ENCODE data around the gene JAK2.
"Not testable (repeated sequence)": the region's sequence is repeated elsewhere in the genome, so short reads cannot be mapped to it uniquely, and the experiment has no call there.

Gene JAK2

GRCh38 chr9:5052838-5053237, 67.8 kb downstream of the JAK2 start:
- Histone ChIP-seq H3K9me3 (ENCODE audit: insufficient read depth, low read depth, low read length) (no peaks in the 10 kb centered on the region), H3K27me3 (ENCODE audit: insufficient read depth, low read length) (no peaks in the 10 kb centered on the region), H3K9ac (ENCODE audit: low read depth, low read length) (no peak overlapping the region), H3K4me3 (ENCODE audit: low read length) (no peak overlapping the region), H3K36me3 (ENCODE audit: insufficient read depth, low read depth, low read length) (no peaks in the 10 kb centered on the region), H3K4me1 (ENCODE audit: insufficient read depth, low read length) (no peaks in the 10 kb centered on the region), H3K27ac (ENCODE audit: low read length) (no peak overlapping the region)

- Histone ChIP-seq H3K9me3 (ENCODE audit: insufficient read depth, low read depth, low read length) (no peaks in the 10 kb centered on the region), H3K27me3 (ENCODE audit: insufficient read depth, low read length) (no peaks in the 10 kb centered on the region), H3K9ac (ENCODE audit: low read depth, low read length) (no peak overlapping the region), H3K4me1 (ENCODE audit: insufficient read depth, low read length) (no peaks in the 10 kb centered on the region), H3K4me3 (ENCODE audit: low read length) (no peak overlapping the region), H3K27ac (ENCODE audit: low read length) (no peak overlapping the region), H3K36me3 (ENCODE audit: insufficient read depth, low read depth, low read length) (no peaks in the 10 kb centered on the region)
These were observed 77.6 kb downstream of the JAK2 start for GRCh38 chr9:5062631-5063030.

GRCh38 chr9:5072871-5073270, 87.8 kb downstream of the JAK2 start:
- Histone ChIP-seq H3K9me3 (ENCODE audit: insufficient read depth, low read depth, low read length) (no peaks in the 10 kb centered on the region), H3K4me1 (ENCODE audit: insufficient read depth, low read length) (no peaks in the 10 kb centered on the region), H3K27ac (ENCODE audit: low read length) (no peak overlapping the region), H3K9ac (ENCODE audit: low read depth, low read length) (no peak overlapping the region), H3K36me3 (ENCODE audit: insufficient read depth, low read depth, low read length) (no peaks in the 10 kb centered on the region), H3K4me3 (ENCODE audit: low read length) (no peak overlapping the region), H3K27me3 (ENCODE audit: insufficient read depth, low read length) (no peaks in the 10 kb centered on the region)

GRCh38 chr9:5073701-5074100, 88.6 kb downstream of the JAK2 start:
- Histone ChIP-seq H3K27ac (ENCODE audit: low read length) (no peak overlapping the region), H3K4me3 (ENCODE audit: low read length) (no peak overlapping the region), H3K9ac (ENCODE audit: low read depth, low read length) (no peak overlapping the region), H3K36me3 (ENCODE audit: insufficient read depth, low read depth, low read length) (no peaks in the 10 kb centered on the region), H3K4me1 (ENCODE audit: insufficient read depth, low read length) (no peaks in the 10 kb centered on the region), H3K9me3 (ENCODE audit: insufficient read depth, low read depth, low read length) (no peaks in the 10 kb centered on the region), H3K27me3 (ENCODE audit: insufficient read depth, low read length) (no peaks in the 10 kb centered on the region)

GRCh38 chr9:5085993-5086392, 100.9 kb downstream of the JAK2 start:
- H3K9ac ChIP-seq (ENCODE audit: low read depth, low read length) = no peak overlapping the region
- no peaks in the 10 kb centered on the region for H3K36me3 ChIP-seq (ENCODE audit: insufficient read depth, low read depth, low read length)
- no peak overlapping the region for H3K4me3 ChIP-seq (ENCODE audit: low read length)
- no peaks in the 10 kb centered on the region for H3K4me1 ChIP-seq (ENCODE audit: insufficient read depth, low read length)
- H3K9me3 ChIP-seq (ENCODE audit: insufficient read depth, low read depth, low read length) = no peaks in the 10 kb centered on the region
- H3K27me3 ChIP-seq (ENCODE audit: insufficient read depth, low read length) = no peaks in the 10 kb centered on the region
- no peak overlapping the region for H3K27ac ChIP-seq (ENCODE audit: low read length)

- no peaks in the 10 kb centered on the region for H3K9me3 ChIP-seq (ENCODE audit: insufficient read depth, low read depth, low read length)
- H3K9ac ChIP-seq (ENCODE audit: low read depth, low read length) = no peak overlapping the region
- H3K36me3 ChIP-seq (ENCODE audit: insufficient read depth, low read depth, low read length) = no peaks in the 10 kb centered on the region
- H3K27me3 ChIP-seq (ENCODE audit: insufficient read depth, low read length) = no peaks in the 10 kb centered on the region
- no peak overlapping the region for H3K4me3 ChIP-seq (ENCODE audit: low read length)
- H3K27ac ChIP-seq (ENCODE audit: low read length) = no peak overlapping the region
- no peaks in the 10 kb centered on the region for H3K4me1 ChIP-seq (ENCODE audit: insufficient read depth, low read length)
These were observed 104.7 kb downstream of the JAK2 start for GRCh38 chr9:5089737-5090136.

GRCh38 chr9:5095795-5096194, 110.7 kb downstream of the JAK2 start:
- H3K9ac ChIP-seq (ENCODE audit: low read depth, low read length) = no peak overlapping the region
- no peak overlapping the region for H3K4me3 ChIP-seq (ENCODE audit: low read length)
- no peak overlapping the region for H3K27ac ChIP-seq (ENCODE audit: low read length)
- H3K27me3 ChIP-seq (ENCODE audit: insufficient read depth, low read length) = no peaks in the 10 kb centered on the region
- H3K9me3 ChIP-seq (ENCODE audit: insufficient read depth, low read depth, low read length) = peaks cover 3% of the 10 kb centered on the region; the same call in 1 of the 2 replicates
- H3K4me1 ChIP-seq (ENCODE audit: insufficient read depth, low read length) = no peaks in the 10 kb centered on the region
- H3K36me3 ChIP-seq (ENCODE audit: insufficient read depth, low read depth, low read length) = no peaks in the 10 kb centered on the region

- no peaks in the 10 kb centered on the region for H3K27me3 ChIP-seq (ENCODE audit: insufficient read depth, low read length)
- no peaks in the 10 kb centered on the region for H3K36me3 ChIP-seq (ENCODE audit: insufficient read depth, low read depth, low read length)
- H3K4me1 ChIP-seq (ENCODE audit: insufficient read depth, low read length) = no peaks in the 10 kb centered on the region
- no peak overlapping the region for H3K27ac ChIP-seq (ENCODE audit: low read length)
- no peak overlapping the region for H3K9ac ChIP-seq (ENCODE audit: low read depth, low read length)
- H3K4me3 ChIP-seq (ENCODE audit: low read length) = no peak overlapping the region
- H3K9me3 ChIP-seq (ENCODE audit: insufficient read depth, low read depth, low read length) = peaks cover 6% of the 10 kb centered on the region; the same call in 1 of the 2 replicates
These were observed 114.4 kb downstream of the JAK2 start for GRCh38 chr9:5099466-5099865.

GRCh38 chr9:5101127-5101526, 116.1 kb downstream of the JAK2 start:
- H3K4me3 ChIP-seq (ENCODE audit: low read length); H3K36me3 ChIP-seq (ENCODE audit: insufficient read depth, low read depth, low read length); H3K9ac ChIP-seq (ENCODE audit: low read depth, low read length); H3K9me3 ChIP-seq (ENCODE audit: insufficient read depth, low read depth, low read length); H3K27me3 ChIP-seq (ENCODE audit: insufficient read depth, low read length); H3K27ac ChIP-seq (ENCODE audit: low read length); H3K4me1 ChIP-seq (ENCODE audit: insufficient read depth, low read length): not testable (repeated sequence)

GRCh38 chr9:5106517-5106916, 121.4 kb downstream of the JAK2 start:
- H3K9ac ChIP-seq (ENCODE audit: low read depth, low read length); H3K27ac ChIP-seq (ENCODE audit: low read length); H3K4me1 ChIP-seq (ENCODE audit: insufficient read depth, low read length); H3K9me3 ChIP-seq (ENCODE audit: insufficient read depth, low read depth, low read length); H3K36me3 ChIP-seq (ENCODE audit: insufficient read depth, low read depth, low read length); H3K27me3 ChIP-seq (ENCODE audit: insufficient read depth, low read length); H3K4me3 ChIP-seq (ENCODE audit: low read length): not testable (repeated sequence)

- H3K27me3 ChIP-seq (ENCODE audit: insufficient read depth, low read length) = no peaks in the 10 kb centered on the region
- no peak overlapping the region for H3K4me3 ChIP-seq (ENCODE audit: low read length)
- no peaks in the 10 kb centered on the region; the same call in 1 of the 2 replicates for H3K9me3 ChIP-seq (ENCODE audit: insufficient read depth, low read depth, low read length)
- no peaks in the 10 kb centered on the region for H3K4me1 ChIP-seq (ENCODE audit: insufficient read depth, low read length)
- H3K36me3 ChIP-seq (ENCODE audit: insufficient read depth, low read depth, low read length) = no peaks in the 10 kb centered on the region
- H3K27ac ChIP-seq (ENCODE audit: low read length) = no peak overlapping the region
- H3K9ac ChIP-seq (ENCODE audit: low read depth, low read length) = no peak overlapping the region
These were observed 126.0 kb downstream of the JAK2 start for GRCh38 chr9:5110867-5111681.

GRCh38 chr9:5111696-5112095, 126.6 kb downstream of the JAK2 start:
- H3K9me3 ChIP-seq (ENCODE audit: insufficient read depth, low read depth, low read length) = no peaks in the 10 kb centered on the region; the same call in 1 of the 2 replicates
- H3K36me3 ChIP-seq (ENCODE audit: insufficient read depth, low read depth, low read length) = no peaks in the 10 kb centered on the region
- H3K9ac ChIP-seq (ENCODE audit: low read depth, low read length) = no peak overlapping the region
- no peak overlapping the region for H3K27ac ChIP-seq (ENCODE audit: low read length)
- H3K27me3 ChIP-seq (ENCODE audit: insufficient read depth, low read length) = no peaks in the 10 kb centered on the region
- no peak overlapping the region for H3K4me3 ChIP-seq (ENCODE audit: low read length)
- H3K4me1 ChIP-seq (ENCODE audit: insufficient read depth, low read length) = no peaks in the 10 kb centered on the region

Measured in iPS-20b (cell line).